Measurements from ENCODE around the gene PRSS12. TPM values are rescaled to one million over a fixed set of nuclear protein-coding genes. Genes with fewer than 3 reads are reported as not detected.
"Not testable (repeated sequence)": the region's sequence is repeated elsewhere in the genome, so short reads cannot be mapped to it uniquely, and the experiment has no call there.

The PRSS12 gene
- total RNA-seq, 1 experiment from 2014 or later = 2.8 TPM

GRCh38 chr4:118322831-118323502 lies 29.8 kb downstream of the PRSS12 start:
- DNase-seq (ENCODE audit: low spot score) = no peak

- DNase-seq (ENCODE audit: low spot score) = no peak
These were observed 33.9 kb downstream of the PRSS12 start for GRCh38 chr4:118318931-118319330.

GRCh38 chr4:118317691-118318090 lies 35.1 kb downstream of the PRSS12 start:
- DNase-seq (ENCODE audit: low spot score) = no peak

GRCh38 chr4:118314221-118314620 lies 38.6 kb downstream of the PRSS12 start:
- DNase-seq (ENCODE audit: low spot score) = no peak

- DNase-seq (ENCODE audit: low spot score) = no peak
These were observed 39.7 kb downstream of the PRSS12 start for GRCh38 chr4:118313098-118313497.

- DNase-seq (ENCODE audit: low spot score) = no peak
These were observed 44.3 kb downstream of the PRSS12 start for GRCh38 chr4:118308306-118309030.

GRCh38 chr4:118307643-118308042 lies 45.2 kb downstream of the PRSS12 start:
- DNase-seq (ENCODE audit: low spot score) = no peak

- DNase-seq (ENCODE audit: low spot score) = not testable (repeated sequence)
These were observed 53.2 kb downstream of the PRSS12 start for GRCh38 chr4:118299619-118300018.

- no peak for DNase-seq (ENCODE audit: low spot score)
These were observed 56.1 kb downstream of the PRSS12 start for GRCh38 chr4:118296729-118297128.

GRCh38 chr4:118290951-118291350 lies 61.9 kb downstream of the PRSS12 start:
- DNase-seq (ENCODE audit: low spot score) = no peak

- DNase-seq (ENCODE audit: low spot score) = no peak
These were observed 63.0 kb downstream of the PRSS12 start for GRCh38 chr4:118289794-118290193.

- no peak for DNase-seq (ENCODE audit: low spot score)
These were observed 64.9 kb downstream of the PRSS12 start for GRCh38 chr4:118287711-118288451.

- DNase-seq (ENCODE audit: low spot score) = no peak
These were observed 66.1 kb downstream of the PRSS12 start for GRCh38 chr4:118286685-118287084.

- no peak for DNase-seq (ENCODE audit: low spot score)
These were observed 66.9 kb downstream of the PRSS12 start for GRCh38 chr4:118285931-118286330.

- DNase-seq (ENCODE audit: low spot score) = no peak
These were observed 68.6 kb downstream of the PRSS12 start for GRCh38 chr4:118284169-118284568.

- peak; percentile 53 for DNase-seq (ENCODE audit: low spot score)
These were observed 70.1 kb downstream of the PRSS12 start for GRCh38 chr4:118282692-118283091.

GRCh38 chr4:118281611-118282442 lies 71.0 kb downstream of the PRSS12 start:
- DNase-seq (ENCODE audit: low spot score) = no peak

- peak; percentile 79 for DNase-seq (ENCODE audit: low spot score)
These were observed 72.1 kb downstream of the PRSS12 start for GRCh38 chr4:118280501-118281218.

GRCh38 chr4:118279920-118280432 lies 72.8 kb downstream of the PRSS12 start:
- DNase-seq (ENCODE audit: low spot score) = no peak

- peak; percentile 20 for DNase-seq (ENCODE audit: low spot score)
These were observed 73.5 kb downstream of the PRSS12 start for GRCh38 chr4:118279328-118279727.
